HepG2 (cell line): ENCODE data around the gene P3H4. TPM values are rescaled to one million over a fixed set of nuclear protein-coding genes. Genes with fewer than 3 reads are reported as not detected.

ENCODE experiments used
- ATAC-seq: fragments of 200-7000 bp; cut with Tn5 transposase; 3 replicates; pipeline ENCODE4 v1.9.1; 2020; ENCODE audit warnings: mild to moderate bottlenecking, moderate library complexity
- BruUV-seq: library from RNA; stranded (reverse); fragments of 400-500 nt; replicated peaks from 2 replicates; lab custom pipeline; 2021; lab: Mats Ljungman, UMichigan
- CTCF ChIA-PET: fragments of 300-600 bp; formaldehyde crosslinking; extraction: SDS; loops from one replicate; lab custom pipeline; 2021; ENCODE audit warnings: low total read pairs, inconsistent platforms, low intra/inter-chr PET ratio; lab: Yijun Ruan, JAX
- POLR2A ChIA-PET: fragments of 350-600 bp; sonication (Branson Sonifier 250); formaldehyde crosslinking; loops from one replicate; lab custom pipeline; 2020; ENCODE audit warnings: antibody characterized with exemption, inconsistent platforms; lab: Yijun Ruan, JAX
- DNase-seq: peaks from one replicate; pipeline ENCODE4 v3.0.0-alpha.2; 2015; ENCODE audit warnings: low spot score
- FAIRE-seq: peaks from 3 replicates; lab custom pipeline; 2011; peaks lifted over from hg19 to GRCh38; lab: Jason Lieb, UNC
- H2AFZ ChIP-seq: one replicate; pipeline ENCODE4 v1.6.1; 2011; ENCODE audit warnings: low read length, inconsistent platforms
- H3K27ac ChIP-seq: fragments of 300-600 bp; 3 replicates; pipeline ENCODE4 v1.8.0; 2011; ENCODE audit warnings: mixed run types, mild to moderate bottlenecking, mixed read lengths, low read length, inconsistent platforms; ENCODE audit not compliant: insufficient read depth; ENCODE audit errors: extremely low read length
- H3K27me3 ChIP-seq, 2 experiments: fragments of 200-600 bp in 1 of 2; 2 replicates in 1 of 2; 3 replicates in 1 of 2; pipeline versions ENCODE4 v1.6.0 to v1.8.0; 2011; ENCODE audit warnings: low read length in 2 of 2, mild to moderate bottlenecking in 2 of 2, moderate library complexity in 2 of 2, inconsistent platforms in 1 of 2; ENCODE audit not compliant: insufficient read depth in 2 of 2, control insufficient read depth in 1 of 2
- H3K36me3 ChIP-seq, 2 experiments: fragments of 200-600 bp in 1 of 2; replicated peaks in 1 of 2; 2 replicates in 1 of 2; 3 replicates in 1 of 2; pipeline versions ENCODE4 v1.5.1 to v1.8.0; 2011; ENCODE audit warnings: low read length in 2 of 2, inconsistent platforms in 1 of 2; ENCODE audit not compliant: insufficient read depth in 2 of 2, control insufficient read depth in 1 of 2
- H3K4me1 ChIP-seq: 2 replicates; pipeline ENCODE4 v1.5.1; 2012; ENCODE audit warnings: low read length, inconsistent platforms; ENCODE audit not compliant: insufficient read depth
- H3K4me2 ChIP-seq: 2 replicates; pipeline ENCODE4 v1.6.0; 2011; ENCODE audit warnings: low read depth, low read length, inconsistent platforms
- H3K4me3 ChIP-seq, 3 experiments: fragments of 200-600 bp in 1 of 3; sonication (generic), shearing (Covaris generic) in 1 of 3; replicated peaks in 1 of 3; 2 replicates each; pipeline ENCODE4 v1.5.1; 2011 to 2016; ENCODE audit warnings: low read length in 3 of 3, inconsistent platforms in 2 of 3, low read depth in 2 of 3, mild to moderate bottlenecking in 2 of 3, control low read depth in 1 of 3, mixed read lengths in 1 of 3; ENCODE audit not compliant: insufficient read depth in 1 of 3
- H3K79me2 ChIP-seq: one replicate; pipeline ENCODE4 v1.6.1; 2011; ENCODE audit warnings: low read length, inconsistent platforms; ENCODE audit not compliant: insufficient read depth
- H3K9ac ChIP-seq: 2 replicates; pipeline ENCODE4 v1.6.0; 2011; ENCODE audit warnings: mild to moderate bottlenecking, low read depth, low read length, inconsistent platforms; ENCODE audit not compliant: insufficient read depth
- H3K9me3 ChIP-seq: 2 replicates; pipeline ENCODE4 v1.5.1; 2012; ENCODE audit warnings: mild to moderate bottlenecking, low read length
- H4K20me1 ChIP-seq: 2 replicates; pipeline ENCODE4 v1.6.0; 2011; ENCODE audit warnings: inconsistent platforms, mild to moderate bottlenecking, low read length, moderate library complexity; ENCODE audit not compliant: insufficient read depth
- BORCS8-MEF2B ChIP-seq: sonication (generic); formaldehyde crosslinking; IDR thresholded peaks from 2 replicates; pipeline ENCODE4 v1.8.0; 2022; ENCODE audit warnings: mild to moderate bottlenecking, missing genetic modification reagents
- FOSL2 ChIP-seq: sonication (generic); formaldehyde crosslinking; IDR thresholded peaks from 2 replicates; pipeline ENCODE4 v1.4.0; 2020; ENCODE audit warnings: missing genetic modification reagents
- NFYC ChIP-seq: IDR thresholded peaks from 2 replicates; pipeline ENCODE4 v1.6.1; 2016; ENCODE audit warnings: missing genetic modification reagents, missing compliant biosample characterization
- PCBP2 ChIP-seq: fragments of 200-400 bp; formaldehyde crosslinking; optimal IDR thresholded peaks from 2 replicates; pipeline ENCODE3; 2018; ENCODE audit warnings: low read length, low read depth; ENCODE audit not compliant: poor library complexity, severe bottlenecking
- ZKSCAN1 ChIP-seq: fragments of 150-350 bp; IDR thresholded peaks from 2 replicates; pipeline ENCODE4 v1.6.1; 2014; ENCODE audit warnings: low read length
- ZNF589 ChIP-seq: sonication (generic); formaldehyde crosslinking; conservative IDR thresholded peaks from 2 replicates; pipeline ENCODE4 v1.8.0; 2022; ENCODE audit warnings: mild to moderate bottlenecking, moderate library complexity, missing genetic modification reagents
- ZNF709 ChIP-seq: sonication (generic); formaldehyde crosslinking; IDR thresholded peaks from 2 replicates; pipeline ENCODE4 v1.5.0; 2020; ENCODE audit warnings: mild to moderate bottlenecking, missing genetic modification reagents
- WGBS: methylation state at CpG from one replicate; pipeline ENCODE4 v1.1.6; 2017; ENCODE audit warnings: low lambda C conversion rate; 5-methylcytosine and 5-hydroxymethylcytosine counted together
- in situ Hi-C: cut with HindIII; loops from 2 replicates; pipeline ENCODE4 v1.10.0; 2017; ENCODE audit warnings: low pct_unique_long_range_greater_than_20kb; ENCODE audit not compliant: extremely low pct_ligation_motif_present
- intact Hi-C: fragments of 100-400 bp; cut with micrococcal nuclease; formaldehyde crosslinking; loops from one replicate; pipeline ENCODE4 v1.10.0; 2022; ENCODE audit not compliant: unreplicated experiment
- polyA plus RNA-seq, 8 experiments: library from polyadenylated mRNA; depleted of rRNA in 3 of 8; stranded (reverse) in 7 of 8; unstranded in 1 of 8; fragments of >200 nt; fragmentation: Illumina TruSeq in 4 of 8; extraction: Trizol in 4 of 8; gene quantifications; 2 replicates each; pipeline versions ENCODE4 v1.2.1 to v1.2.3, GENCODE V29; 2011 to 2016; ENCODE audit warnings: low read depth in 4 of 8, missing spikeins in 1 of 8, mixed read lengths in 1 of 8; ENCODE audit not compliant: insufficient read depth in 1 of 8
- total RNA-seq, 5 experiments: library from RNA; depleted of rRNA; stranded (reverse); fragments of >200 nt; fragmentation: Illumina TruSeq; extraction: Trizol; gene quantifications; 2 replicates each; pipeline ENCODE4 v1.2.3, GENCODE V29; 2016; ENCODE audit warnings: low read depth in 1 of 5
- TF ChIP-seq, protein P1 (sequence below): sonication (generic); formaldehyde crosslinking; IDR thresholded peaks from 2 replicates; pipeline ENCODE4 v1.4.0; 2020; ENCODE audit warnings: missing genetic modification reagents, mild to moderate bottlenecking, borderline replicate concordance
- TF ChIP-seq, protein P2 (sequence below): sonication (generic); formaldehyde crosslinking; IDR thresholded peaks from 2 replicates; pipeline ENCODE4 v1.4.0; 2020; ENCODE audit warnings: missing genetic modification reagents

P3H4 gene
- total and polyA plus RNA-seq, 2 of the 13 experiments (the other 11 are each of a cell fraction or from before 2014, with no cell fraction given), result 37.1 to 50.6 TPM

DNA sequence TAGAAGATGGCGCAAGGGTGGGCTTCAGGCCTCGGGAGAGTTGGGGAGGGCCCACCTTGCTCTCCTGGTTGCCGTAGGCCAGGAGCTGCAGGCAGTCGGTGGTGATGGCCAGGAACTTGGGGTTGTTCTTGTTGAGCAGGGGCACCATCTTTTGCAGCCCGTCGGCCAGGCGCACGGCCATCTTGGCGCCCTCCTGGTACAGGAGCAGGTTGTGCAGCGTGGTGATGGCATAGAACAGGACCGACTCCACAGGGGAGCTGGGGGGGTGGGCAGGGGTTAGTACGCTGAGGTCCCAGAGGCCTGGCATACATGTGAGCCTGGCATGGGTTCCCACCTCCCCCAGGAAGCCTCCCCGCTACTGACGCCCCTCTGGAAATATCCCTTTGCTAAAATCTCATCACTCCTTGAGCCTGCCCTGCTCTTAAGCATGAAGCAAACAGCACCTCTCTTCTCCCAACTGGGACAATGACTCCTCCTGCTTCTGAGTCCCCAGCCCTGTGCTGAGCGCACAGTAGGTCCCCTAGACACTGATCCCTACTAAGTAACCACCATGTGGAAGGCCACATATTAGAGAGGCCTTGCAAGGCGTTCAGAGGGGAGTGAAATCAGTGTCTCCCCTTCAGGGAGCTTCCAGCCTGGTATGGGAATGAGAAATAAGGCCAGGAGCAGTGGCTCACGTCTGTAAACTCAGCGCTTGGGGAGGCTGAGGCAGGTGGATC is 44.3 kb downstream of the P3H4 start:
- DNase-seq (no peak), FAIRE-seq (no peak), ATAC-seq (no peak)
- in situ Hi-C loops (no loop called here), intact Hi-C loops (no loop called here)
- no peaks in the 10 kb centered on the region for H3K79me2 ChIP-seq
- H4K20me1 ChIP-seq, result no peaks in the 10 kb centered on the region
- H3K27ac ChIP-seq, result no peak overlapping the region
- no peaks in the 10 kb centered on the region for H3K27me3 ChIP-seq
- peaks cover 35 to 73% of the 10 kb centered on the region in 2 experiments for H3K36me3 ChIP-seq
- CTCF ChIA-PET, result no interaction called here
- no peak overlapping the region for H3K4me2 ChIP-seq
- no peak overlapping the region for H2AFZ ChIP-seq
- BruUV-seq, result no TSS peak
- WGBS, result 97% methylated on average over 13 of the region's 18 CpGs
- POLR2A ChIA-PET, result no interaction called here
- no peak overlapping the region for H3K4me3 ChIP-seq
- H3K9ac ChIP-seq, result no peak overlapping the region
- TF ChIP-seq, protein P1, sequence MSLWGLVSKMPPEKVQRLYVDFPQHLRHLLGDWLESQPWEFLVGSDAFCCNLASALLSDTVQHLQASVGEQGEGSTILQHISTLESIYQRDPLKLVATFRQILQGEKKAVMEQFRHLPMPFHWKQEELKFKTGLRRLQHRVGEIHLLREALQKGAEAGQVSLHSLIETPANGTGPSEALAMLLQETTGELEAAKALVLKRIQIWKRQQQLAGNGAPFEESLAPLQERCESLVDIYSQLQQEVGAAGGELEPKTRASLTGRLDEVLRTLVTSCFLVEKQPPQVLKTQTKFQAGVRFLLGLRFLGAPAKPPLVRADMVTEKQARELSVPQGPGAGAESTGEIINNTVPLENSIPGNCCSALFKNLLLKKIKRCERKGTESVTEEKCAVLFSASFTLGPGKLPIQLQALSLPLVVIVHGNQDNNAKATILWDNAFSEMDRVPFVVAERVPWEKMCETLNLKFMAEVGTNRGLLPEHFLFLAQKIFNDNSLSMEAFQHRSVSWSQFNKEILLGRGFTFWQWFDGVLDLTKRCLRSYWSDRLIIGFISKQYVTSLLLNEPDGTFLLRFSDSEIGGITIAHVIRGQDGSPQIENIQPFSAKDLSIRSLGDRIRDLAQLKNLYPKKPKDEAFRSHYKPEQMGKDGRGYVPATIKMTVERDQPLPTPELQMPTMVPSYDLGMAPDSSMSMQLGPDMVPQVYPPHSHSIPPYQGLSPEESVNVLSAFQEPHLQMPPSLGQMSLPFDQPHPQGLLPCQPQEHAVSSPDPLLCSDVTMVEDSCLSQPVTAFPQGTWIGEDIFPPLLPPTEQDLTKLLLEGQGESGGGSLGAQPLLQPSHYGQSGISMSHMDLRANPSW (CRISPR knock-in tag), result no peak
- TF ChIP-seq ZNF589 (CRISPR knock-in tag), result no peak
- no peak for TF ChIP-seq FOSL2 (CRISPR knock-in tag)
- peak; percentile 97 for TF ChIP-seq ZKSCAN1
- no peak for TF ChIP-seq PCBP2
- no peak for TF ChIP-seq ZNF709 (CRISPR knock-in tag)
- TF ChIP-seq, protein P2, sequence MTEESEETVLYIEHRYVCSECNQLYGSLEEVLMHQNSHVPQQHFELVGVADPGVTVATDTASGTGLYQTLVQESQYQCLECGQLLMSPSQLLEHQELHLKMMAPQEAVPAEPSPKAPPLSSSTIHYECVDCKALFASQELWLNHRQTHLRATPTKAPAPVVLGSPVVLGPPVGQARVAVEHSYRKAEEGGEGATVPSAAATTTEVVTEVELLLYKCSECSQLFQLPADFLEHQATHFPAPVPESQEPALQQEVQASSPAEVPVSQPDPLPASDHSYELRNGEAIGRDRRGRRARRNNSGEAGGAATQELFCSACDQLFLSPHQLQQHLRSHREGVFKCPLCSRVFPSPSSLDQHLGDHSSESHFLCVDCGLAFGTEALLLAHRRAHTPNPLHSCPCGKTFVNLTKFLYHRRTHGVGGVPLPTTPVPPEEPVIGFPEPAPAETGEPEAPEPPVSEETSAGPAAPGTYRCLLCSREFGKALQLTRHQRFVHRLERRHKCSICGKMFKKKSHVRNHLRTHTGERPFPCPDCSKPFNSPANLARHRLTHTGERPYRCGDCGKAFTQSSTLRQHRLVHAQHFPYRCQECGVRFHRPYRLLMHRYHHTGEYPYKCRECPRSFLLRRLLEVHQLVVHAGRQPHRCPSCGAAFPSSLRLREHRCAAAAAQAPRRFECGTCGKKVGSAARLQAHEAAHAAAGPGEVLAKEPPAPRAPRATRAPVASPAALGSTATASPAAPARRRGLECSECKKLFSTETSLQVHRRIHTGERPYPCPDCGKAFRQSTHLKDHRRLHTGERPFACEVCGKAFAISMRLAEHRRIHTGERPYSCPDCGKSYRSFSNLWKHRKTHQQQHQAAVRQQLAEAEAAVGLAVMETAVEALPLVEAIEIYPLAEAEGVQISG (CRISPR knock-in tag), result no peak
- TF ChIP-seq NFYC, result no peak
- TF ChIP-seq BORCS8-MEF2B (CRISPR knock-in tag), result 0 out of 2 replicates have a peak, but pooled peaks have one; percentile 12
- no peaks in the 10 kb centered on the region for H3K9me3 ChIP-seq
- peaks cover 11% of the 10 kb centered on the region for H3K4me1 ChIP-seq
